ENCODE measurements around the gene HERC5.

DNA sequence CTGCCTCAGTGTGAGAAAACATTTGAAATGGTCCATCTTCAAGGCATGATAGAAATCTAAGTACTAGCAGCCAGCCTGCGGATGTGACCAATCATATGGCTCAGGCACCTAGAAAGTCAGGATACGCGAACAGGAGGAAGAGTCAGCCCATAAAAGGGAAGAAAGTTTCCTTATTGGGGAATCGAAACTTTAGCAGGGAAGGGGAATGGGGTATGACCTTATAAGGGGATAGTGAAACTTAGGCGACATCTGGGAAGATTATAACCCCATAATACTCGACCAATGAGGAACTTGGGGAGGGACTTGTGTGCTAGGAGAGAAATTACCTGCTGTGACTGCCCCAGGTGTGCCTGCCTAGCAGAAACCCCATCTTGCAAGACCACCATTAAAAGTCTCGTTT, 92.9 kb downstream of the HERC5 start:
- TF ChIP-seq, protein P1, sequence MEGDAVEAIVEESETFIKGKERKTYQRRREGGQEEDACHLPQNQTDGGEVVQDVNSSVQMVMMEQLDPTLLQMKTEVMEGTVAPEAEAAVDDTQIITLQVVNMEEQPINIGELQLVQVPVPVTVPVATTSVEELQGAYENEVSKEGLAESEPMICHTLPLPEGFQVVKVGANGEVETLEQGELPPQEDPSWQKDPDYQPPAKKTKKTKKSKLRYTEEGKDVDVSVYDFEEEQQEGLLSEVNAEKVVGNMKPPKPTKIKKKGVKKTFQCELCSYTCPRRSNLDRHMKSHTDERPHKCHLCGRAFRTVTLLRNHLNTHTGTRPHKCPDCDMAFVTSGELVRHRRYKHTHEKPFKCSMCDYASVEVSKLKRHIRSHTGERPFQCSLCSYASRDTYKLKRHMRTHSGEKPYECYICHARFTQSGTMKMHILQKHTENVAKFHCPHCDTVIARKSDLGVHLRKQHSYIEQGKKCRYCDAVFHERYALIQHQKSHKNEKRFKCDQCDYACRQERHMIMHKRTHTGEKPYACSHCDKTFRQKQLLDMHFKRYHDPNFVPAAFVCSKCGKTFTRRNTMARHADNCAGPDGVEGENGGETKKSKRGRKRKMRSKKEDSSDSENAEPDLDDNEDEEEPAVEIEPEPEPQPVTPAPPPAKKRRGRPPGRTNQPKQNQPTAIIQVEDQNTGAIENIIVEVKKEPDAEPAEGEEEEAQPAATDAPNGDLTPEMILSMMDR (IDR thresholded peaks at IDR 0.05; ENCODE audit: poor library complexity, severe bottlenecking), result no peak
- TF ChIP-seq EZH2 (IDR thresholded peaks at IDR 0.05; ENCODE audit: borderline replicate concordance, insufficient read depth, low read length, poor library complexity, severe bottlenecking), result no peak
- TF ChIP-seq, protein P2, sequence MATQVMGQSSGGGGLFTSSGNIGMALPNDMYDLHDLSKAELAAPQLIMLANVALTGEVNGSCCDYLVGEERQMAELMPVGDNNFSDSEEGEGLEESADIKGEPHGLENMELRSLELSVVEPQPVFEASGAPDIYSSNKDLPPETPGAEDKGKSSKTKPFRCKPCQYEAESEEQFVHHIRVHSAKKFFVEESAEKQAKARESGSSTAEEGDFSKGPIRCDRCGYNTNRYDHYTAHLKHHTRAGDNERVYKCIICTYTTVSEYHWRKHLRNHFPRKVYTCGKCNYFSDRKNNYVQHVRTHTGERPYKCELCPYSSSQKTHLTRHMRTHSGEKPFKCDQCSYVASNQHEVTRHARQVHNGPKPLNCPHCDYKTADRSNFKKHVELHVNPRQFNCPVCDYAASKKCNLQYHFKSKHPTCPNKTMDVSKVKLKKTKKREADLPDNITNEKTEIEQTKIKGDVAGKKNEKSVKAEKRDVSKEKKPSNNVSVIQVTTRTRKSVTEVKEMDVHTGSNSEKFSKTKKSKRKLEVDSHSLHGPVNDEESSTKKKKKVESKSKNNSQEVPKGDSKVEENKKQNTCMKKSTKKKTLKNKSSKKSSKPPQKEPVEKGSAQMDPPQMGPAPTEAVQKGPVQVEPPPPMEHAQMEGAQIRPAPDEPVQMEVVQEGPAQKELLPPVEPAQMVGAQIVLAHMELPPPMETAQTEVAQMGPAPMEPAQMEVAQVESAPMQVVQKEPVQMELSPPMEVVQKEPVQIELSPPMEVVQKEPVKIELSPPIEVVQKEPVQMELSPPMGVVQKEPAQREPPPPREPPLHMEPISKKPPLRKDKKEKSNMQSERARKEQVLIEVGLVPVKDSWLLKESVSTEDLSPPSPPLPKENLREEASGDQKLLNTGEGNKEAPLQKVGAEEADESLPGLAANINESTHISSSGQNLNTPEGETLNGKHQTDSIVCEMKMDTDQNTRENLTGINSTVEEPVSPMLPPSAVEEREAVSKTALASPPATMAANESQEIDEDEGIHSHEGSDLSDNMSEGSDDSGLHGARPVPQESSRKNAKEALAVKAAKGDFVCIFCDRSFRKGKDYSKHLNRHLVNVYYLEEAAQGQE (IDR thresholded peaks at IDR 0.05; ENCODE audit: borderline replicate concordance), result no peak
- TF ChIP-seq RAD21 (conservative IDR thresholded peaks at IDR 0.05), result no peak
- no peak for TF ChIP-seq MXI1 (conservative IDR thresholded peaks at IDR 0.05; ENCODE audit: poor library complexity, severe bottlenecking)

All from neural cell (in vitro differentiated cells).